K562 (cell line): ENCODE measurements around the gene TCP11.

Source experiments
- EP300 ChIP-seq: IDR thresholded peaks from 2 replicates; pipeline ENCODE4 v1.6.1; 2012; ENCODE audit warnings: low read length, improper control_type of control experiment
- EZH2 ChIP-seq: IDR thresholded peaks from 2 replicates; pipeline ENCODE4 v1.6.1; 2012; ENCODE audit warnings: low read depth, mild to moderate bottlenecking, inconsistent platforms, low read length, borderline replicate concordance
- MAFF ChIP-seq: IDR thresholded peaks from 2 replicates; pipeline ENCODE4 v1.6.1; 2012; ENCODE audit warnings: low read length, improper control_type of control experiment
- MTA2 ChIP-seq: fragments of 450-650 bp; IDR thresholded peaks from 2 replicates; pipeline ENCODE4 v1.6.1; 2016; ENCODE audit warnings: low read depth
- SP2 ChIP-seq: IDR thresholded peaks from 2 replicates; pipeline ENCODE4 v1.6.1; 2011; ENCODE audit warnings: mild to moderate bottlenecking, low read depth, low read length, moderate library complexity; ENCODE audit not compliant: poor library complexity, severe bottlenecking; ENCODE audit errors: extremely low read depth
- TEAD4 ChIP-seq, 2 experiments: sonication (generic) in 1 of 2; formaldehyde crosslinking in 1 of 2; IDR thresholded peaks; 2 replicates each; pipeline versions ENCODE4 v1.6.1 to v1.8.0; 2012 to 2022; ENCODE audit warnings: borderline replicate concordance in 1 of 2, inconsistent platforms in 1 of 2, low read length in 1 of 2, mild to moderate bottlenecking in 1 of 2, missing genetic modification reagents in 1 of 2
- TF ChIP-seq, protein P1 (sequence below): fragments of 250-450 bp; sonication (Bioruptor Pico); IDR thresholded peaks from 2 replicates; pipeline ENCODE4 v1.5.0; 2021
- TF ChIP-seq, protein P2 (sequence below), 2 experiments: fragments of 450-650 bp in 1 of 2; sonication (generic) in 1 of 2; formaldehyde crosslinking; conservative IDR thresholded peaks; 2 replicates each; pipeline versions ENCODE4 v1.4.0 to v1.8.1; 2020 to 2022; ENCODE audit warnings: mild to moderate bottlenecking in 1 of 2, missing genetic modification reagents in 1 of 2

DNA sequence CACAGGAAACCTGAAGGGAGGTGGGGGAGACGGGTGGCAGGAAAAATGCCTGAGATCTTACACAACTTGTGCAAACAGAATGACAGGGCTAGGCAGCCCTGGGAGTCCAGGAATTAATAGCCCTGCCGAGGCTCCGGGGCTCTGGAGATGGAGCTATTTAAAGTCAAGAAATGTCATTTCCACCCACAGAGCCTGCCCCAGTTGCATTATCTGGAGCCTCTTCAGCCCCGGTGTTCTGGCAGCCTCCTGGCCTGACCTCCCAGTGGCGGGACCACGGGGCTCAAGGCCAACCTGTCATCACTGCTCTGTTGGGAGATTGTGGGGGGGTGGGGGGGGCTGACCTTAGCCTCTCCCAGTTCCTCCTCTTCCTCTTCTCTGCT, 44.2 kb upstream of the TCP11 start:
- TF ChIP-seq EP300 (no peak), SP2 (no peak), MTA2 (no peak), TEAD4 (IDR thresholded peaks at IDR 0.05; ENCODE audit: low read length) (no peak), TEAD4 (CRISPR knock-in tag; IDR thresholded peaks at IDR 0.05; ENCODE audit: borderline replicate concordance) (no peak), EZH2 (no peak), MAFF (no peak)
- TF ChIP-seq, protein P1, sequence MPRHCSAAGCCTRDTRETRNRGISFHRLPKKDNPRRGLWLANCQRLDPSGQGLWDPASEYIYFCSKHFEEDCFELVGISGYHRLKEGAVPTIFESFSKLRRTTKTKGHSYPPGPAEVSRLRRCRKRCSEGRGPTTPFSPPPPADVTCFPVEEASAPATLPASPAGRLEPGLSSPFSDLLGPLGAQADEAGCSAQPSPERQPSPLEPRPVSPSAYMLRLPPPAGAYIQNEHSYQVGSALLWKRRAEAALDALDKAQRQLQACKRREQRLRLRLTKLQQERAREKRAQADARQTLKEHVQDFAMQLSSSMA: no peak
- TF ChIP-seq, protein P2, sequence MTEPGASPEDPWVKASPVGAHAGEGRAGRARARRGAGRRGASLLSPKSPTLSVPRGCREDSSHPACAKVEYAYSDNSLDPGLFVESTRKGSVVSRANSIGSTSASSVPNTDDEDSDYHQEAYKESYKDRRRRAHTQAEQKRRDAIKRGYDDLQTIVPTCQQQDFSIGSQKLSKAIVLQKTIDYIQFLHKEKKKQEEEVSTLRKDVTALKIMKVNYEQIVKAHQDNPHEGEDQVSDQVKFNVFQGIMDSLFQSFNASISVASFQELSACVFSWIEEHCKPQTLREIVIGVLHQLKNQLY (CRISPR knock-in tag; conservative IDR thresholded peaks at IDR 0.05): no peak
